HG03342 (cell line): ENCODE data around the gene ZFP1.

Experiments used
- ATAC-seq: cut with Tn5 transposase; IDR thresholded peaks from one replicate; pipeline ENCODE4 v1.9.1; 2021; ENCODE audit warnings: mild to moderate bottlenecking, moderate library complexity; ENCODE audit not compliant: unreplicated experiment

ZFP1 gene

DNA sequence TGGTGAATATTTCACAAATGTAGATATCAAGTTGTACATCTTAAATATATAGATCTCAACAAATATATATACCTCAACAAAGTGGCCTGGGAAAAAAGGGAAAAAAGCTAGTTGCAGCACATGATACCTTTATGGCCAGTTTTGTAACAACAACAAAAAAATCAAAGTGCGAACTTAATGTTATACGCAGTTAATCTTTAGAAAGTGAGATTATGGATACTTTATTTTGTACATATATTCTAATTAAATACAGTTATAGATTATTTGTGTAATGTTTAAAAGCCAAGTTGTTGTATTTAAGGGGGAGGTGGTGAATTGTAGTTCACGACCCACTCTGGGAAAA, 385 bp upstream of the ZFP1 start:
- ATAC-seq: no peak

DNA sequence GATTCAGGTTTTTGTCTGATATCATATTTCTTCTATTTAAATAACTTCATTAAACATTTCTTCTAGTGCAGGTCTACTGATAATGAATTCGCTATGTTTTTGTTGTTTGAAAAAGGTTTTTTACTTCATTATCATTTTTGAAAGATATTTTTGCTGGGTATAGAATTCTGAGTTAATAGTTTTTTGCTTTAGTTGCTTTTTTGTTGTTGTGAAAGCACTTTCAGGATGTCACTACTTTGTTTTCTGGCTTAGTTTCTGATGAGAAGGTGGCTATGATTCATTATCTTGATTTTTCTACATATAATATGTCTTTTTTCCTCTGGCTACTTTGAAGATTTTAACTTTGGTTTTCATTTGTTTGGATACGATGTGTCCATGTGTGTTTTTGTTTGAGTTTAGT, 3.5 kb downstream of the ZFP1 start:
- ATAC-seq: no peak

- no peak for ATAC-seq
These were observed 4.3 kb downstream of the ZFP1 start for GRCh38 chr16:75152635-75153034.

GRCh38 chr16:75160386-75160785, 12.1 kb downstream of the ZFP1 start:
- ATAC-seq: no peak

- ATAC-seq: no peak
These were observed 21.6 kb downstream of the ZFP1 start for GRCh38 chr16:75169899-75170405.

GRCh38 chr16:75172578-75172977, 24.3 kb downstream of the ZFP1 start:
- no peak for ATAC-seq

DNA sequence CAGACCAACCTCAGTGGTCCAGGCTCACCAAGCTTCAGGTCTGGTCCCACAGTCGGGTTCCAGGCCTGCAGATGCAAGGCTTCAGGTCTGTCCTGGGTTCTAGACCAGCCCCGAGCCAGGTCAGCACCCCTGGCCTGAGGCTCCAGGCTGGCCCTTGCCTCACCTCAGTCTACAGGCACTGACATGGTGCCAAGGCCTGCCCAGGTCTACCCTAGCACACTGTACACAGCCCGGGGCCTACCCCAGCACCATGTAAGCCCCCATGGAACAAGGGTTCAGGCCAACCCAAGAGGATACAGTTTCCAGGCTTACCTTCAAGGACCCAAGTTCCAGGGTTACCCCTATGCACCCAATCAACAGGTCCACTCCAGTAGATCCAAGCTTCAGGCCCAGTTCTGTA, 26.8 kb downstream of the ZFP1 start:
- ATAC-seq: no peak

DNA sequence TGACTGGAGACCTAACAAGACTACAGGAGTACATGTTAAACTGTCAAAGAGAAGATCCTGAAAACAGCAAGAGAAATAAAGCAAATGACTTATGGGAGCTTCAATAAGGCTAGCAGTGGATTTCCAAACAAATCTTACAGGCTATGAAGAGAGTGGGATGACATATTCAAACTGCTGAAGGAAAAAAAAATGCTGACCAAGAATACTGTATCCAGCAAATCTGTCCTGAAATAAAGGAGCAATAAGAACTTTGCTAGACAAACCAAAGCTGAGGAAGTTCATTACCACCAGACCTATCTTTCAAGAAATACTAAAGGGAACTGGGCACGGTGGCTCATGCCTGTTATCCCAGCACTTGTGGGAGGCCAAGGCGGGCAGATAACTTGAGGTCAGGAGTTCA, 28.6 kb downstream of the ZFP1 start:
- no peak for ATAC-seq

- no peak for ATAC-seq
These were observed 30.9 kb downstream of the ZFP1 start for GRCh38 chr16:75179208-75179607.

GRCh38 chr16:75181630-75182029, 33.3 kb downstream of the ZFP1 start:
- no peak for ATAC-seq

GRCh38 chr16:75188832-75189477, 40.6 kb downstream of the ZFP1 start:
- no peak for ATAC-seq

DNA sequence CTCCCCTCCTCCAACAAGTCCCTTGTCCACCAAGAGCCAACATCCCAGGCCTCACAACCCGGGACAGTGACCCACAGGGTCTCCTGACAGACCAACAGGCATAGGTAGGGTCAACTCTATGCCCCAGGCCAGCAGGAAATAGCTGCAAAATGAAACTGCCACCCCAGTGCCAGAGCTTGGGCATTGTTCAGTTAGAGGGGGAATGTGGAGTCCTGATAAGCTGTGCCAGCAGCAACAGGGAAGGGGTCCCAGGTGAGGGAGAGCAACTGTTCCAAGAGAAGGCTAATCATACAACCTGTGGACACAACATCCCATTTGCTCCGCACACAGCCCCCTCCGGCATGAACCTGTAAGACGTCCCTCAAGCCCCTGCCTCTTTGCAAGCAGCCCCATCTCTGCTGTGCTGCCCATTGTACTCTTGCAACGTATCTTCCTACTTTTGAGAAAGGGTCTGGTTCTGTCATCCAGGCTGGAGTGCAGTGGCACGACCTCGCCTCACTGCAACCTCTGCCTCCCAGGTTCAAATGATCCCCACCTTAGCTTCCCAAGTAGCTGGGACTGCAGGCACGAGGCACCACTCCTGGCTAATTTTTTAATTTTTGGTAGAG, 41.4 kb downstream of the ZFP1 start:
- ATAC-seq: no peak

GRCh38 chr16:75192606-75193264, 44.4 kb downstream of the ZFP1 start:
- ATAC-seq: no peak

GRCh38 chr16:75193265-75193650, 44.9 kb downstream of the ZFP1 start:
- no peak for ATAC-seq

GRCh38 chr16:75193730-75194444, 45.6 kb downstream of the ZFP1 start:
- ATAC-seq: no peak

- no peak for ATAC-seq
These were observed 47.8 kb downstream of the ZFP1 start for GRCh38 chr16:75195811-75196790.

DNA sequence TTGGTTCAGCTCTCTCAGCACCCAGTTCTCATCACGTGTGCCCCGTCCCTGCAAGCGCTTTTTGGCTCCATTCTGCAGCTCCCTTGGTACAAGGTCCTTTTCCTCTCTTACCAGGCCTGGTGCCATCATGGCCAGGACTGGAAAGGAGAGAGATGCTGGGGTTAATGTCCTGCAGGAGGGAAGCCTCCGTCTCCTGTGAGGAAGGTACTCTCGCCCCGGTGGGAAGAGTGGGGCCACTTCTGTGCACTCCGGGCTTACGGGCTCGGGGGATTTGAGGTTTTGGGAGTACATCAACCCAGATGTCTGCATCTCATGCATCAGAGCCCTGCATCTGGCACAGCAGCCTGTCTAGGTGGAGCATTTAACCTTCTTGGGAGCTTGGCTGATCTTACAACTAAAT, 48.5 kb downstream of the ZFP1 start:
- ATAC-seq: no peak

GRCh38 chr16:75197522-75198134, 49.3 kb downstream of the ZFP1 start:
- no peak for ATAC-seq

DNA sequence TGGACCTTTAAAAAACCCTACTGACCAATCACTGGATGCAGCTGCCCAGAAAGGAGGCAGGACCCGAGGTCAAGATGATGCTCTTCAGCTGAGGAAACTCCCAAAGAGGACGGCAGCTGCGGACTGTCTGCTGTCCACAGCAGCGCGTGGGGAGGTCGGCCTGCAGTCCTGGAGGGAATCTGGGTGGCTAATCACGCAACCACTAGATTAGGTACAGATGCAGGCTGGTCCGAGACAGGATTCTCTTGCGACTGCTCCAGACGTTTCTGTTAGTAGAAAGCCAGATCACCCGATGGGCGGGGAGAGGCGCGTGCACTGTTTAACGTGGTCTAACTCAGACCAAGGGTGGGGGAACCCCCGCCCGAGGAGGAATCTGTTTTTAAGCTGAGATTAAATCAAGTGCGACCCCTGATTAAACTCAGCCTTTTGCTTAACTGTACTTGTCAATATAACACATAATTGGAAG, 49.8 kb downstream of the ZFP1 start:
- ATAC-seq: no peak

DNA sequence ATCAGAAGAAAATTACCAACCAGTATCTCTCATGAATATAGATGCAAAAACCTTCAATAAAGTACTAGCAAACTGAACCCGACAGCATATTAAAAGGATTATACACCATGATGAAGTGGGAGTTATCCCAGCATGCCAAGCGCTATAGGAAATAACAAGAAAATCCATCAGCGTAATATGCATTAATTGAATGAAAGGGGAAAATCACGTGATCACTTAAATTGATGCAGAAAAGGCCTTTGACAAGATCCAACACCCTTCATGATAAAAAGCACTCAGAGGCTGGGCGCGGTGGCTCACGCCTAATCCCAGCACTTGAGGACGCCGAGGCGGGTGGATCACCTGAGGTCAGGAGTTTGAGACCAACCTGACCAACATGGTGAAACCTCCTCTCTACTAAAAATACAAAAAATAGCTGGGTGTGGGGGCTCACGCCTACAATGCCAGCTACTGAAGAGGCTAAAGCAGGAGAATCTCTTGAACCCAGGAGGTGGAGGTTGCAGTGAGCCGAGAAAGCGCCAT, 53.8 kb downstream of the ZFP1 start:
- no peak for ATAC-seq
